Endodermal cell (in vitro differentiated cells): Measurements from ENCODE around the gene TMEM87A. TPM values are rescaled to one million over a fixed set of nuclear protein-coding genes. Genes with fewer than 3 reads are reported as not detected.

Experiments used
- DNase-seq: peaks from one replicate; pipeline ENCODE4 v3.0.0-alpha.2; 2017
- H3K27ac ChIP-seq: 2 replicates; pipeline ENCODE4 v1.5.1; 2013; ENCODE audit warnings: mild to moderate bottlenecking, low read depth, low read length, moderate library complexity
- H3K27me3 ChIP-seq: 2 replicates; pipeline ENCODE4 v1.6.1; 2013; ENCODE audit warnings: mild to moderate bottlenecking, low read length, moderate library complexity; ENCODE audit not compliant: insufficient read depth, control insufficient read depth, poor library complexity, severe bottlenecking
- H3K36me3 ChIP-seq: 2 replicates; pipeline ENCODE4 v1.7.0; 2013; ENCODE audit warnings: mild to moderate bottlenecking, low read length, moderate library complexity; ENCODE audit not compliant: control insufficient read depth, insufficient read depth
- H3K4me1 ChIP-seq: one replicate; pipeline ENCODE4 v1.7.0; 2013; ENCODE audit warnings: low read length; ENCODE audit not compliant: control insufficient read depth, insufficient read depth
- H3K4me3 ChIP-seq: 2 replicates; pipeline ENCODE4 v1.5.1; 2013; ENCODE audit warnings: mild to moderate bottlenecking, low read length, moderate library complexity
- H3K9ac ChIP-seq: 2 replicates; pipeline ENCODE4 v1.6.1; 2013; ENCODE audit warnings: mild to moderate bottlenecking, low read length, moderate library complexity; ENCODE audit not compliant: poor library complexity, severe bottlenecking; ENCODE audit errors: extremely low read depth
- H3K9me3 ChIP-seq: 2 replicates; pipeline ENCODE4 v1.6.1; 2013; ENCODE audit warnings: mild to moderate bottlenecking, low read length, moderate library complexity; ENCODE audit not compliant: control insufficient read depth
- H3K27ac Mint-ChIP-seq: 2 replicates; pipeline ENCODE4 v1.8.0; 2020; ENCODE audit warnings: mixed read lengths
- H3K27me3 Mint-ChIP-seq: 2 replicates; pipeline ENCODE4 v1.8.0; 2021; ENCODE audit warnings: mild to moderate bottlenecking, mixed read lengths; ENCODE audit not compliant: insufficient read depth
- H3K36me3 Mint-ChIP-seq: 2 replicates; pipeline ENCODE4 v1.8.0; 2020; ENCODE audit warnings: low read depth, mixed read lengths
- H3K4me1 Mint-ChIP-seq: 2 replicates; pipeline ENCODE4 v1.8.0; 2020; ENCODE audit warnings: mixed read lengths
- H3K4me3 Mint-ChIP-seq: 2 replicates; pipeline ENCODE4 v1.8.0; 2020; ENCODE audit warnings: mild to moderate bottlenecking, moderate library complexity, mixed read lengths
- H3K9me3 Mint-ChIP-seq: 2 replicates; pipeline ENCODE4 v1.8.0; 2020; ENCODE audit warnings: mild to moderate bottlenecking, mixed read lengths
- CTCF ChIP-seq: fragments of 200-600 bp; sonication (generic); conservative IDR thresholded peaks from 2 replicates; pipeline ENCODE4 v1.5.0; 2021; ENCODE audit warnings: antibody characterized with exemption, mild to moderate bottlenecking
- WGBS, 2 experiments: methylation state at CpG; one replicate each; pipeline versions ENCODE4 v1.1.5 to v1.1.7; 2013; ENCODE audit warnings: missing lambda C conversion rate in 2 of 2, mixed read lengths in 1 of 2; ENCODE audit not compliant: insufficient coverage in 1 of 2, insufficient read length in 1 of 2; 5-methylcytosine and 5-hydroxymethylcytosine counted together
- total RNA-seq, 2 donors: library from RNA; stranded (reverse); fragmentation: NEBNext Ultra II Directional in 1 of 2; extraction: Animal tissue kit (Norgen Biotek cat#: 25700) in 1 of 2; gene quantifications; 2 replicates in 1 of 2; 3 replicates in 1 of 2; pipeline ENCODE4 v1.2.1, GENCODE V29; 2021

Gene TMEM87A
- total RNA-seq, 2 donors from 2014 or later: 33.7 to 37.4 TPM

DNA sequence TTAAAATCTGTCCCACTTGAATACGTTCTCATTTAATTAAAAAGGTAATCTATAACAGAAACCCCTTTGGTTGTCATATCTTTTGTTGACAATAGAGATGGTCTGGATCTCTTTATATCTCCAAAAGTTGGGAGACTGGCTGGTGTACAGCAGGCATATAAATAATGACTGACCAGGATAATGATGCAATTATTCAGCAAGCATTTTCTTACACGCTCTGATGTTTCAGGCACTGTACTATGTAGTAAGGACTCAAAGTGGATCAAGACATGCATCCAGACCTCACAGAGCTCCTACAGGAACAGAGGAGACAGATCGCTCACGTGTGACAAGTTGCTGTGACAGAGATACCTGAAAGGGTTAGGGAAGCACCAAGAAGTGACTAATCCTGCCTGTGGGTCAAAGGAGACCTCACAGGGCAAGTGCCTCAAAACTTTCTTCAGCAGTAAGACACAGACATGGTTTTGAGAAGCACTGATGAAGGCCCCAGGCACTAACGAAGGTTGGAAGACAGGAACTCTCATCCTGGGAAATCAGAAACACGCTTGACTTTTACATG, 90.8 kb downstream of the TMEM87A start:
- Histone ChIP-seq H3K27ac (no peak overlapping the region), H3K4me3 (no peak overlapping the region), H3K36me3 (peaks cover 76% of the 10 kb centered on the region), H3K4me1 (no peaks in the 10 kb centered on the region), H3K9ac (no peak overlapping the region), H3K9me3 (no peaks in the 10 kb centered on the region), H3K27me3 (no peaks in the 10 kb centered on the region)
- 94 to 97% methylated on average over 5 to 6 of the region's 6 CpGs for WGBS, 2 experiments
- no peak for DNase-seq
- Mint-ChIP-seq H3K4me1 (no peaks in the 10 kb centered on the region), H3K36me3 (peaks cover 79% of the 10 kb centered on the region), H3K27me3 (no peaks in the 10 kb centered on the region), H3K27ac (peak overlapping the region; percentile 48), H3K4me3 (no peak overlapping the region), H3K9me3 (no peaks in the 10 kb centered on the region)
- no peak for TF ChIP-seq CTCF

DNA sequence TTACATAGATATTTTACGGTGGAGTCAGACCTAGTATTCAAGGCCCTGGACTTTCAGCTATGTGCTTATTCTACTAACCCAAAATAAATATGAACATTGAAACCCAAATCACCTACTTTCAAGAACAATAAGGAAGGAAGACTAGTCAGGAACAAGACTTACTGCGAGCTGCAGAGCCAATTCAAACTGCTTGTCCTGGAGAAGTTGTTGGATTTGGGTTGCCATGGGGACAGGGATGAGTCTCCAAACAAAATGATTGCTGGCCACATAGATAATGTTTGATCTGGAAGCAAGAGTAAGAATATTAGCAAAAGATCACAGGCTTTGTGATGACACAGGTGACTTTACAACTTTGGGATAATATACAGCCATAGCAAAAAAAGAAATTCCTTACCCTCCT, 95.2 kb downstream of the TMEM87A start:
- DNase-seq: no peak
- Mint-ChIP-seq H3K9me3 (no peaks in the 10 kb centered on the region), H3K4me3 (no peak overlapping the region), H3K27me3 (no peaks in the 10 kb centered on the region), H3K4me1 (no peaks in the 10 kb centered on the region), H3K36me3 (peaks cover 57% of the 10 kb centered on the region), H3K27ac (no peak overlapping the region)
- Histone ChIP-seq H3K36me3 (peaks cover 68% of the 10 kb centered on the region), H3K27ac (no peak overlapping the region), H3K9me3 (no peaks in the 10 kb centered on the region), H3K9ac (no peak overlapping the region), H3K4me1 (no peaks in the 10 kb centered on the region), H3K4me3 (no peak overlapping the region), H3K27me3 (no peaks in the 10 kb centered on the region)
- WGBS, 2 experiments: 93 to 98% methylated on average over 2 of the region's 2 CpGs
- no peak for TF ChIP-seq CTCF

DNA sequence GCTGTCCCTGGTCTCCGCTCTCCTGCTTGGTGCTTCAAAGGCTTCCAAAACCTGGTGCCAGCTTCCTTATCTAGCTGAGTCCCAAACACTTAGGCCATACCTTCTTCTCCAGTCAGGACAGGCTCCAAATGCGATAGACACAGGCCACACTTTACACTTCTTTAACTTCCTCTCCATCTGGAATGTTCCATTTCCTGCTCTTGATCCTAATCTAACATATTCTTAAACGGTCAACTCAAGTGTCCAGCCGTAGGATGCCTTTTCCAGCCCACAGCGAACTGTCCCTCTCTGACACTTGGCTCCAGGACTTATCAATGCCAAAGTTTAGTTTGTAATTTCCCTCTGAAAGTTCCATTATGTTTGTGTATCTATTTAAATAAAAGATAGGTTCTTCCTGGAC, 97.6 kb downstream of the TMEM87A start:
- no peaks in the 10 kb centered on the region for H3K9me3 Mint-ChIP-seq
- peaks cover 58% of the 10 kb centered on the region for H3K36me3 Mint-ChIP-seq
- no peak for DNase-seq
- no peaks in the 10 kb centered on the region for H3K27me3 Mint-ChIP-seq
- WGBS, 2 experiments: 93 to 96% methylated on average over 5 of the region's 5 CpGs
- H3K27ac Mint-ChIP-seq: no peak overlapping the region
- no peaks in the 10 kb centered on the region for H3K27me3 ChIP-seq
- H3K27ac ChIP-seq: no peak overlapping the region
- no peak overlapping the region for H3K4me3 Mint-ChIP-seq
- H3K9ac ChIP-seq: no peak overlapping the region
- TF ChIP-seq CTCF: no peak
- no peaks in the 10 kb centered on the region for H3K4me1 Mint-ChIP-seq
- no peaks in the 10 kb centered on the region for H3K4me1 ChIP-seq
- H3K36me3 ChIP-seq: peaks cover 74% of the 10 kb centered on the region
- no peak overlapping the region for H3K4me3 ChIP-seq
- H3K9me3 ChIP-seq: no peaks in the 10 kb centered on the region
